ENCODE measurements around the gene MYL7.

- TF ChIP-seq YY1 (IDR thresholded peaks at IDR 0.05; ENCODE audit: low read depth) (no peak), CTCF (IDR thresholded peaks at IDR 0.05) (no peak), USF2 (IDR thresholded peaks at IDR 0.05; ENCODE audit: borderline replicate concordance, low read depth, low read length) (no peak)
Observed at GRCh38 chr7:44161371-44161770, 20.2 kb upstream of the MYL7 start.
